ENCODE data around the gene GLRA1.

Gene GLRA1

GRCh38 chr5:151924564-151925301 is at the start of gene GLRA1:
TSS of gene GLRA1 (minus strand) at chr5:151924851. CDS start at chr5:151924549, 302 bp downstream.
- DNase-seq (ENCODE audit: low read depth in 2 of 2): peak; percentile 12 to 32

- no peak for DNase-seq (ENCODE audit: low read depth in 2 of 2)
These were observed 46.2 kb upstream of the GLRA1 start for GRCh38 chr5:151970885-151971284.

DNA sequence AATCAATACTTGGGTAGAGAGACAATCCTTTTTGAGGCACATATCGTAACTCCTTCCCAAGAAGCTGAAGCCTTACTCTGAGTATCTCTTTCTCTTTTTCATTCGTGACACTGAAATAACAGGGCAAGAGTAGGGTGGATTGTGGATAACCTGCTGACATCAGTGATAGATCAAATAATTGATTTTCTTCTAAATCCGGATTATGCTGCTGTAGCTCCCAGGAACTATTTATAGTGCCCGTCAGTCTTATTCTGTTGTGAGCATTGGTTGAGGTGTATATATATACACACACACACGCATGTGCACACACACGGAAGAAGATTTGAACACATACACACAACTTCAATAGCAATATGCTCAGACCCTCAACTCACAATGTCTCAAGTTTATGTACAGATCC is 43.2 kb upstream of the GLRA1 start:
- no peak for DNase-seq (ENCODE audit: low read depth in 2 of 2)

DNA sequence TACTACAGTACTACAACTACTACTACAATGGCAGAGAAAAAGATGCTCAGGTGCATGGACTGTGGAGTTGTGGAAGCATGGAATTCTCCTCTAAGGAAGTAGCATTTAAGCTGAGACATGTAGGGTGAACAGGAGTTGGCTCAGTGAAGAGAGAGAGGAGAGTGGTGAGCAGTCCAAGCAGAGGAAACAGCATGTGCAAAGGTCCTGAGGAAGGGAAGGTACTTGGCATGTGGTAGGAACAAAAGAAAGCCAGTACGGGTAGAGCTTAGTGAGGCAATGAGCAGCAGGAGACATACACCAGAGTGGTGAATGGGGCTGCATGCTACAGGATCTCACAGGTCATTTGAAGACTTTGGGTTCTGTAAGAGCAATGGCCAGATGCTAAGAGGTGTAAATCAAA is 41.4 kb upstream of the GLRA1 start:
- DNase-seq (ENCODE audit: low read depth in 2 of 2): no peak

DNA sequence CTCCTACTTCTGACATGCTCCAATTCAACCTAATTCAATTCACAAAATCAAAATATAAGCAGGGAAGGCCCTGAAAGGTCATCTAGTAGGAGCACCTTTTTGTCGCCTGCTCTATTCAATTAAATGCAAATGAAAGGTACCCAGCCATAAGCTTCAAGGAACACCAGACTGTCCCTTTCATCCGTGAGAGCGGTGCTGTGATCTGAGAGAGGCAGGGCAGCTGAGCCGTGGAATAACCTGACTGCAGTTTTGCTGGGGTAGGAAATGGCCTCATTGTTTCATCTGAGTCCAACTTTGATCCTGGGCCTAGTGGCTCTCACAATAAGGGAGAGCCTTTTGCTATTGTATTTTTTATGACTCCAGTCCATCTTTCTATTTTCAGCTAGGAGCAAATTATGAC is 39.8 kb upstream of the GLRA1 start:
- no peak for DNase-seq (ENCODE audit: low read depth in 2 of 2)

- DNase-seq (ENCODE audit: low read depth in 2 of 2): no peak
These were observed 36.9 kb upstream of the GLRA1 start for GRCh38 chr5:151961557-151961956.

DNA sequence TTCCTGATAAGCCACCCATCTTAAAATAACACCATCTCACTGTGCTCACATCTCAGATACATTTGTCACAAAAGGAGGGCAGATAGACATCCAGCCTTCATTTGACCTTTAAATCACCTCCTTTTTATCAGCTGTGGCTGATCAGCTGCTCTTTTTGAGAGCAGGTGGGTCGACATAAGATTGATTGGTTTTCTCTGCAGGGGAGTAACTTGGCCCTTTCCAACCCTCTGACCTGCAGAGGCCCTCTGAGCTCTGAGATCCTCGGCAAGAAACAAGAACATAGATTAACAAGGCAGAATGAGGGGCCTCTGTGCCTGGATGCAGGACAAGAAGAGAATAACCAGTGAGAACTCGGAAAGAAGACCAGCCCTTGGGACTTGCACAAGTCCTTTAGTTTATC is 33.5 kb upstream of the GLRA1 start:
- no peak for DNase-seq (ENCODE audit: low read depth in 2 of 2)

DNA sequence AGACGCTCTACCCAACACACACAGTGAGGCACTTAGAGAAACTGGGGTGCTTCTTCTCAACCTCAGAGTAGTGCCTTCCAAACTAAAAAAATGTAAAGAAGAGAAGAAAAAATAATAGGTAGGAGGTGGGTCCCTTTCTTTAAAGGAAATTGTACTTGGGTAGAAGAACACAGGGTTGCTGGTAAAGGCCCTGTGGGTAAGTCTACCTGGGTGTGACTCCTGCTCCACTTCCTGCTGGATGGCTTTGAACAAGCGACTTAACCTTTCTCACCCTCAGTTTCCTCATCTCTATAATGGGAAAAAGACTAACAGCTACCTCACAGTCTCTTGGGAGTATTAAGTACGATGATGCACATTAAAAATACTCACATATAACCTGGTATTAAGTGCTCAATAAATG is 32.1 kb upstream of the GLRA1 start:
- no peak for DNase-seq (ENCODE audit: low read depth in 2 of 2)

DNA sequence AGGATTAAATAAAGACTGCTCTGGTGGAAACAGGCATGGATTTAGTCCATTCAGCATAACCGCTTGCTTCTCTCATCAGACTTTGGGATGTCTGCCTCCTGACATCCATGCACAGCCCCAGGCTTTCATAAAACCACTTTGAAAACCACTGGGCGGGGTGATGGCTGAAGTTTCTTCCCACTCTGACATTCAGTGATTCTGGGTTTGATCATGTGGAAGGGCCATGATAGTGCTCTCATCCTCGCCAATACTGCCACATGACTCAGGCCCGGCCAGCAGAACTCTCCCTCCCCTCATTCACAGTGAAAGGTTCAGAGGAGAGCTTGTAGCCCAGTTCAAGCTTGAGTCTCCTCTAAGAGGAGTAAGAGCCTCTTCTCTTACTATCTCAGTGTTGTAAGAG is 29.6 kb upstream of the GLRA1 start:
- no peak for DNase-seq (ENCODE audit: low read depth in 2 of 2)

- no peak for DNase-seq (ENCODE audit: low read depth in 2 of 2)
These were observed 29.2 kb upstream of the GLRA1 start for GRCh38 chr5:151953833-151954232.

DNA sequence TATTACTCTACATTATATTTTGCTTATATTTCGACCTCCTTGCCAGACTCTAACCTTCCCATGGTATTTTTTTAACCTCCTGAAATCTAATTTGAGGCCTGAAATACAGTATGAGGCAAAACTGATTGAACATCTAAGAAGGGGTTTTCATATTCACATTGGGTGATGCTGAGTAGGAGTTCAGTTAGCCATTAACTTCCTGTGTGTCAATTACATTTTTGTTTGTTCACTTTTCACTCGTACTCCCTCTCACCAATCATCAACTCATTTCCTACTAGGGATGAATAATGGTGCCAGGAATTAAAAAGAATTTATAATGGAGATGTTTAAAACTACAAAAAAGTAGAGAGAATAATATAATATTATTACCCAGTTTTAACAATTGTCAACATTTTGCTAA is 27.6 kb upstream of the GLRA1 start:
- no peak for DNase-seq (ENCODE audit: low read depth in 2 of 2)

DNA sequence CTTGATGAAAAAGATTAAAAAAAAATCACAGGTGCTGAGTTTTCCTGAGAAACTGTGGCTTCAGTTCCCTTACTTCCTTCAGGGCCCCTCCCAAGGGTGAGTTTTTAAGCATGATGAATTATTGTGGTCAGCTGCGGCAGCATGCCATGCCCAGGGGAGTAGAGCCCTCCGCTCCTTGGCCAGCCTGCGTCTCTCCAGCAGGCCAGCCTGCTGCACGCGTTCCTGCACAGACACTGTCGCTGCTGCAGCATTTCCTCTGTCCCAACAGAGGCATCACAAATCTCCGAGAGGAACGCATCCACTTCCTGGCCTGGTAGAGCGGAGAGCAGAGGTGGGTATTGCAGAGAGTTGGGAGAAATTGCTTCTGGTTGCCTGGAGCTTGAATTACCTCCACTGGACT is 26.1 kb upstream of the GLRA1 start:
- DNase-seq (ENCODE audit: low read depth in 2 of 2): no peak

- DNase-seq (ENCODE audit: low read depth in 2 of 2): no peak
These were observed 25.2 kb upstream of the GLRA1 start for GRCh38 chr5:151949701-151950308.

DNA sequence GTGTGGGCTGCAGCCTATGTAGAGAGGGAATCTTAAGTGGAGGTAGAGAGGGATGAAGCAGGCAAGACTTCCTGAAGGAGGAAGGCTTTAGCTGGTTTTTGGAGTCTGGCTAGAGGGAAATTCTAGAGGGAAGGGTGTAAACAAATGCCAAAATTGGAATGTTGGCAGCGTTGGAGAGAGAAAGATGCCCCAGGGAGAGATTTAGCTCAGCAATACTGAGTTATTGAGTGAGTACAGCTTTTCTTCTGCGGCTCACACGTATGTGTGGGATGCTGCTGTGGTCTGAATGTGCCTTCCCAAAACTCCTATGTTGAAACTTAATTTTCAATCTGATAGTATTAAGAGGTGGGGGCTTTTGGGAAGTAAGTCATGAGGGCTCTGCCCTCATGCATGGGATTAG is 24.5 kb upstream of the GLRA1 start:
- DNase-seq (ENCODE audit: low read depth in 2 of 2): no peak

DNA sequence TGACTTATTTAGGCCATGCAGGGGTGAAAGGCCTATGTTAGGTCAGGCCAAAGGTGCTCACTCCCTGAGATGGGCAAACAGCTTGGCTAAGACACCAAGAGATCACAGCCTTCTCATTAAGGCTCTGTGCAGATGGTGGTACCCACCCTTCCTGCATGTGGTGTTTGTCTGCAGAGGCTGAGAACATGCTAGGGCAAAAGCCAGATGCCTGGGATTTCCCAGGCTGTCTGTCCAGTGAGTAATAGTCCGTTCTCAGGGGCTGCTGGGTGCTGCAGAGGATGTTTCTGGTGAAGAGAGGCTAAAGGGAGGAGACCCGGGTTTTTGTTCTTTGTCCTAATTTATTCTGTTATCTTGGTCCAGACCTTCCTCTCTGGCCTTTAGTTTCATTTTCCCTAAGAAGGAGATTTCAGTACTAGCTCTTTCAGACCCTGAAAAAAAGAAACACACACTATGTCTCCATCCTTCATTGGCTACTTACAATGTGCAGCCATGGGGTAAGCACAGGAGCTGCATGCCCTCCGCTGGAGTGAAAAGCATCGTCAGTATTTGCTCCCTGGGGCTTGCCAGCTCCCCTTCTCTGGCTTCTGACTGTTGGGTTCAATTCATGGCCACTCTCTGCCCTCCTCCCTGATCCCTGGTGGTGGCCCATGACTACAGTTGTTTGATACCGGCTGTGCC is 23.4 kb upstream of the GLRA1 start:
- DNase-seq (ENCODE audit: low read depth in 2 of 2): no peak

DNA sequence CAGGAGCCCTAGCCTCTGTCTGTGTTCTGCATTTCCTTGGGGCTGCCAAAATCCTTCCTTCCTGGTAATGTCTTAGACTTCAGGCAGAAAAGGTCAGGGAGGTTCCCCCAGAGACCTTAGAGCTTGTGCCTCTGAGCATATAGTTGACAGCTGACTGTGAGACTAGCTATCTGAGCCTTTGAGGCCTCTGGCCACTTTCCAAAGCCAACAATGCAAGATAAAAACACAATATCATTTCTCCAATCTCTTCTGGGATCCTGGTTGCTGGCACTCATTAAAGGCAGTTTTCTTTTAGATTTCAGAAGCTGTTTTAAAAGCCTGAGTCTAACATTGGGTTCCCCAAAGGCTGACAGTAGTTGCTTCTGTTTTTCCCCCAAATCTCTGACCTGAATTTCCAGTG is 13.2 kb upstream of the GLRA1 start:
- DNase-seq (ENCODE audit: low read depth in 2 of 2): no peak

DNA sequence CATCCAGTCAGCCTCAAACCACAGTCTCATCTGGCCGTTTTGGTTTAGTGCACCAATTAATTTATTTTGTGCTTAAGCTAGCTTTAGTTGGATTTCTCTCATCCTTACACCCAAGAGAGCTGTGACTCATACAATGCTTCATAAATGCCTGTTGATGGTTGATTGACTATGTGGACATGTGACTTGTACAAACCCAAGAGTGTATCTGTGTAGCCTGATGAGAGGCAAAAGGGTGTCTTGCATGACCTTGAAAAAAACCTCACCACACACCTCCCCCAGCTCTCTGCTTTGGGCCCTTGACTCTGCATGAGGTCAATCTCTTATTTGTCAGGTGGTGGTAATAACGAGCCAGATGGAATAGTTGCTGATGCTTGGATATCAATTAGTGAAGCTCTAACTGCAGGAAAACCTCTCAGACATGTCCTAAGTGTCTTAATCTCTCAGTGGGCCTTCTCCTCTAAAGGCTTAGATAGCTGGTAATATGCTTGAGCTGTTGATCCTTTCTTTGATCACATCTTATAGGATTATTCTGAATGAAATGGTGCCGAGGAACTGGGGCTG is 10.6 kb upstream of the GLRA1 start:
- no peak for DNase-seq (ENCODE audit: low read depth in 2 of 2)

DNA sequence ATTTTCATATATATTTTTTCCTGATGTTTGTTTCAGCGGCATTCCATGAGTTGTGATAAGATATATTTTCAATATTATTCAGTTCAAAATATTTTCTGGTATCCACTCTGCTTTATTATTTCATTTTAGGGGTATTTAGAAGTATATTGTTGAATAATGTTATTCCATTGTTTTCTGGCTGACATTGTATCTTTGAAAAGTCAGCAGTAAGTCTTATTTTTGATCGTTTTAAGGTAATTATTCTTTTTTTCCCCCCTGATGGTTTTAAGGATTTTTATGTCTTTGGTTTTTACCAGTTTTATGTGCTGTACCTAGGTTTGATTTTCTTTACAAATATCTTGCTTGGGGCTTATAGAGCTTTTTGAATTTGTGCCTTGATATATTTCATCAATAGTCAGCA is 6.6 kb upstream of the GLRA1 start:
- DNase-seq (ENCODE audit: low read depth in 2 of 2): no peak

GRCh38 chr5:151926188-151926587 is 1.5 kb upstream of the GLRA1 start:
- DNase-seq (ENCODE audit: low read depth in 2 of 2): no peak

DNA sequence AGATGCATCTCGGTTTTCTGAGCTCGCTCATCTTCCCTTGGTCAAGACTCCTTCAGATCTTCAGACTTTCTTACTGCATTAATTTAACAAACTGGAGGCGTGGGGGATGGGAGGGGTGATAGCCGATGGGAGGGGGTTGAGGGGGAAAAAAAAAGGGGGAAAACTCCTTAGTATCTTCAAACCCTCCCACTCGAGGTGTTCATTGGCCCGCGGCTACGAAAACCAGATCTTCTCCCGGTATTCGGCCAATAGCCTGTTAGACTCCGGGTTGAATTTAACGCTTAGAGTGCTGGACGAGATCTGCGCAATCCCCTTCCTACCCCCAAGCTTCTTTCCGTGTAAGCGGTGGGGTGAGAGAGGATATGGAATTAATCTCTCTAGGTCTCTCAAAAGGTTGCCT is 689 bp upstream of the GLRA1 start:
- DNase-seq (ENCODE audit: low read depth in 2 of 2): no peak

GRCh38 chr5:151923866-151924476 is 680 bp downstream of the GLRA1 start:
- DNase-seq (ENCODE audit: low read depth in 2 of 2): no peak

- no peak for DNase-seq (ENCODE audit: low read depth in 2 of 2)
These were observed 2.7 kb downstream of the GLRA1 start for GRCh38 chr5:151921916-151922315.
